RWPE2 (cell line): ENCODE results near the gene RELT.
A peak's percentile ranks its signal among the peaks of the same experiment; 100 is the strongest.

Experiments used
- ATAC-seq: fragments of 200-7000 bp; cut with Tn5 transposase; 3 replicates; pipeline ENCODE4 v1.9.1; 2021; ENCODE audit warnings: low read depth
- DNase-seq: peaks from one replicate; pipeline ENCODE4 v3.0.0-alpha.2; 2020; ENCODE audit warnings: low spot score
- H3K27ac ChIP-seq: fragments of 450-650 bp; 2 replicates; pipeline ENCODE4 v1.5.1; 2017; ENCODE audit warnings: mild to moderate bottlenecking; ENCODE audit not compliant: poor library complexity, severe bottlenecking
- H3K27me3 ChIP-seq: fragments of 250-450 bp; sonication (Bioruptor Pico); 2 replicates; pipeline ENCODE4 v1.5.1; 2021; ENCODE audit warnings: mild to moderate bottlenecking, moderate library complexity; ENCODE audit not compliant: insufficient read depth, poor library complexity, severe bottlenecking
- H3K36me3 ChIP-seq: fragments of 250-450 bp; sonication (Bioruptor Pico); 2 replicates; pipeline ENCODE4 v1.5.1; 2020; ENCODE audit warnings: low read depth, mild to moderate bottlenecking, moderate library complexity
- H3K4me1 ChIP-seq: fragments of 250-450 bp; sonication (Bioruptor Pico); 2 replicates; pipeline ENCODE4 v1.5.1; 2021; ENCODE audit warnings: mild to moderate bottlenecking, moderate library complexity; ENCODE audit not compliant: insufficient read depth, poor library complexity, severe bottlenecking
- H3K4me3 ChIP-seq: fragments of 250-450 bp; sonication (Bioruptor Pico); 2 replicates; pipeline ENCODE4 v1.5.1; 2021; ENCODE audit warnings: mild to moderate bottlenecking, moderate library complexity; ENCODE audit not compliant: severe bottlenecking
- H3K9me3 ChIP-seq: fragments of 250-450 bp; sonication (Bioruptor Pico); 2 replicates; pipeline ENCODE4 v1.5.1; 2021; ENCODE audit warnings: mild to moderate bottlenecking, moderate library complexity; ENCODE audit not compliant: severe bottlenecking
- TF ChIP-seq, protein P1 (sequence below): fragments of 450-650 bp; IDR thresholded peaks from one replicate; pipeline ENCODE4 v1.5.1; 2017; ENCODE audit warnings: mild to moderate bottlenecking, moderate library complexity; ENCODE audit not compliant: poor library complexity, severe bottlenecking

RELT gene

DNA sequence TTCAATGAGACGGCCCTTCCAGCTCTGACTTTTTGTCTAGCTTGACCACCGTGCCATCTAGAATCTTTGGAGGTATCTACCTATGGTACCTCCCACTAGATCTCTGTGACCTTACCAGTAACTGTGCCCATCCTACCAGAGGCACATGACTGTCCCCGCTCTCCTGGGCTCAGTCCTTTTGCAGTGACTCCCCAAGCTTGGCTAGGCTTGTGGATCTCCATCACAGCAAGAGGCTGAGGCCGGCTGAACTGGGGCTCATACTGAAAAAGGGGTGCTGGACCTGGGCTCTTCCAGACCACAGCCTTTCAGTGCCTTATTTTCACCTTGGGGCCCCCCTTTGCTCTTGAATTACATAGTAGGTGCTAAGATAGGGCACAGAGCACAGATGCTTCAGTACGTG, 27.3 kb downstream of the RELT start:
- H3K4me1 ChIP-seq, result no peaks in the 10 kb centered on the region
- TF ChIP-seq, protein P1, sequence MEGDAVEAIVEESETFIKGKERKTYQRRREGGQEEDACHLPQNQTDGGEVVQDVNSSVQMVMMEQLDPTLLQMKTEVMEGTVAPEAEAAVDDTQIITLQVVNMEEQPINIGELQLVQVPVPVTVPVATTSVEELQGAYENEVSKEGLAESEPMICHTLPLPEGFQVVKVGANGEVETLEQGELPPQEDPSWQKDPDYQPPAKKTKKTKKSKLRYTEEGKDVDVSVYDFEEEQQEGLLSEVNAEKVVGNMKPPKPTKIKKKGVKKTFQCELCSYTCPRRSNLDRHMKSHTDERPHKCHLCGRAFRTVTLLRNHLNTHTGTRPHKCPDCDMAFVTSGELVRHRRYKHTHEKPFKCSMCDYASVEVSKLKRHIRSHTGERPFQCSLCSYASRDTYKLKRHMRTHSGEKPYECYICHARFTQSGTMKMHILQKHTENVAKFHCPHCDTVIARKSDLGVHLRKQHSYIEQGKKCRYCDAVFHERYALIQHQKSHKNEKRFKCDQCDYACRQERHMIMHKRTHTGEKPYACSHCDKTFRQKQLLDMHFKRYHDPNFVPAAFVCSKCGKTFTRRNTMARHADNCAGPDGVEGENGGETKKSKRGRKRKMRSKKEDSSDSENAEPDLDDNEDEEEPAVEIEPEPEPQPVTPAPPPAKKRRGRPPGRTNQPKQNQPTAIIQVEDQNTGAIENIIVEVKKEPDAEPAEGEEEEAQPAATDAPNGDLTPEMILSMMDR, result no peak

DNA sequence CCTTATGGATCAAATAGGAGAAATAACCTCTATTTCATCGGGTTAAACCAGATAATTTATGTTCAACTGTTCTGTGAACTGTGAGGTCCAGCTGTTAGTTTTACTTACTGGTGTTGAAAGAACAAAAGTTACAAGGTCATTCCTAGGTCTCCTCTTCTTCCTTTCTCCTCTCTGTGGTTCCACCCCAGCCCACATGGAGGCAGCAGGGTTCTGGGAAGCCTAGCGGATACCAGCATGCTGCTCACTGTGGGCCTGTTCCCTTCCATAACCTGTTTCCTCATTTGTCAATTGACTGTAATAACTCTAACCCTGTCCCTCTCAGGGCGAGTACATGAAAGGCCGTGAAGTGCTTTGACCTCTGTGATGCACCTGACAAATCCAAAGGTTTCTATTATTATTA, 27.8 kb downstream of the RELT start:
- TF ChIP-seq, protein P1, result peak; percentile 51
- H3K36me3 ChIP-seq, result no peaks in the 10 kb centered on the region
- DNase-seq (no peak), ATAC-seq (peak; percentile 59; the same call in 2 of the 3 replicates)
- H3K4me3 ChIP-seq, result no peak overlapping the region
- H3K9me3 ChIP-seq, result no peaks in the 10 kb centered on the region
- no peak overlapping the region for H3K27ac ChIP-seq
- H3K4me1 ChIP-seq, result no peaks in the 10 kb centered on the region
- no peaks in the 10 kb centered on the region for H3K27me3 ChIP-seq

More for the DNA sequence above, 27.3 kb downstream of the RELT start:
- H3K9me3 ChIP-seq, result no peaks in the 10 kb centered on the region
- H3K4me3 ChIP-seq, result no peak overlapping the region
- no peak overlapping the region for H3K27ac ChIP-seq
- DNase-seq (no peak), ATAC-seq (no peak)
- H3K27me3 ChIP-seq, result no peaks in the 10 kb centered on the region
- no peaks in the 10 kb centered on the region for H3K36me3 ChIP-seq

DNA sequence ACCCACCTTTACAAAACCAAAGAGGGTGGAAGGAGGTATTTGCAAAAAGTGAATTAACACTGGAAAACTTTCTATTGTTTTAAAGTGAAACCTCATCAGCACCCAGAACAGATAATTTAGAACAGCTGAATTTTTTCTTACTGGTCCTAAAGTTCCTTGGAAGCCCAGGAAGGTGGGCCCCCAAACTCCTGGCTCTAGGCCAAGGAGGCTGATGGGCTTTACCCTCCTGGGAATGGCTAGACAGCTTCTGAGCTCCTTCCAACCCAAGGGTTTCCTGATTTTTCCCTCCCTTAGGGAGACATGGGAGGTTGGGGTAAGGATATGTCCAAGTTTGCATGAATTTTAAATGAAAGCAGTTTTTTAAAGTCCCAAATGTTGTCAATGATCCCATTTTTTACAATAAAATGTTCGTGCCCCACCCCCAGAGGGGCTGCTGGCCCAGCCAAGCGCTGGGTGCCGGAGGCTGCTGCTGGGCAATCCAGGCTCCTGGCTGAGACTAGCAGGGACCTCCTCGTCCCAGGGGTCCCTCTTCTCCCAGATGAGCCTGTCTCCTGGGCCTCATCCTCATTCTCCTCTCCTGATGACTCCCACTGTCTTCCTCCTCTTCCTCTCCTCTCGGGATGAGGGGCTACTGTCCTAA, 28.4 kb downstream of the RELT start:
- Histone ChIP-seq H3K36me3 (no peaks in the 10 kb centered on the region), H3K4me1 (no peaks in the 10 kb centered on the region), H3K9me3 (no peaks in the 10 kb centered on the region), H3K27ac (no peak overlapping the region), H3K27me3 (no peaks in the 10 kb centered on the region), H3K4me3 (no peak overlapping the region)
- DNase-seq (no peak), ATAC-seq (no peak)
- TF ChIP-seq, protein P1, result no peak

DNA sequence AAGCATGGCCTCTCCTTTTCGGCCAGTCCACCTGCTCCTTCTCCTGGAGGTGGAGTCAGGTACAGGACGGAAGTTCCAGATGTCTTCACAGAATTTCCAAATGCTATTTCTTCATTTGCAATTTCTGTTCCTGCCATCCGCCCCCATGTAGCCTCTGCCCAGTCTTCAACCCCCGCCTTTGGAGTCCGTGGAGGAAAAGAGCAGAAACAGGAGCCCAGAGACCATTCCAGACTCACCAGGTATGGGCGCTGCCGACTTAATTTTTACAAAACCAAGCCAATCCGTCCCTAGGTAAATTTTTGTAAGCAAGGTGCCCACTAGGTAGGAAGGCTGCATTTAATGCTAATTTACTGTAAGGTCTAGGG, 28.9 kb downstream of the RELT start:
- Histone ChIP-seq H3K36me3 (no peaks in the 10 kb centered on the region), H3K4me3 (no peak overlapping the region), H3K4me1 (no peaks in the 10 kb centered on the region), H3K27me3 (no peaks in the 10 kb centered on the region), H3K27ac (no peak overlapping the region), H3K9me3 (no peaks in the 10 kb centered on the region)
- DNase-seq (no peak), ATAC-seq (no peak)
- TF ChIP-seq, protein P1, result no peak

DNA sequence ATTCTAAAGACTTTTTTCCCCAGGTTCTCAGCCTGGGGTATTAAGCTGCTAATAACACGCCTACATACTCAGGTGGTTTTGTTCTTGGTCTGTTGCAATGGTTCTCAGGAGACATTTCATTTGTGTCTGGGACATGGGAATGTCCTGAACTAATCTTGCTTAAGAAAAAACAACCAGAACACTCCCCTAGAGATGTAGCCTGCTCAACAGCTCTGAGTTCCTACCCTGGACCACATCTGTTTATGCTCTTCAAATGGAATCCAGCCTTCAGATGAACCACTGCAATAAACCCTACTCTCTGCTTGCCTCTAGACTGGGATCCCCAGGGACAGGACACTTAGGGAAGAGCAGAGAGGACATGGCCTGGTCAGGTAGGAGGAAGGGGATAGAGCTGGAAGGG, 29.9 kb downstream of the RELT start:
- DNase-seq (no peak), ATAC-seq (no peak)
- H3K9me3 ChIP-seq, result no peaks in the 10 kb centered on the region
- no peak overlapping the region for H3K4me3 ChIP-seq
- TF ChIP-seq, protein P1, result no peak
- no peaks in the 10 kb centered on the region for H3K4me1 ChIP-seq
- no peaks in the 10 kb centered on the region for H3K27me3 ChIP-seq
- no peak overlapping the region for H3K27ac ChIP-seq
- no peaks in the 10 kb centered on the region for H3K36me3 ChIP-seq
